HEK293T (cell line): ENCODE data around the gene CRAT.

Source experiments
- CTCF ChIA-PET: fragments of 350-600 bp; formaldehyde crosslinking; extraction: SDS; loops from one replicate; lab custom pipeline; 2021; ENCODE audit warnings: antibody characterized with exemption, inconsistent platforms; lab: Yijun Ruan, JAX
- POLR2A ChIA-PET: fragments of 350-600 bp; formaldehyde crosslinking; extraction: SDS; loops from one replicate; lab custom pipeline; 2020; ENCODE audit warnings: antibody characterized with exemption, inconsistent platforms; lab: Yijun Ruan, JAX
- DNase-seq: peaks from one replicate; pipeline ENCODE4 v3.0.0; 2012; ENCODE audit warnings: mixed read lengths; ENCODE audit errors: extremely low spot score
- ARNT ChIP-seq: fragments of 450-650 bp; IDR thresholded peaks from 2 replicates; pipeline ENCODE4 v1.6.1; 2017; ENCODE audit warnings: mild to moderate bottlenecking
- BHLHE40 ChIP-seq: fragments of 450-650 bp; IDR thresholded peaks from 2 replicates; pipeline ENCODE4 v1.6.1; 2016; ENCODE audit warnings: mild to moderate bottlenecking, moderate library complexity, borderline replicate concordance
- CTBP1 ChIP-seq: fragments of 450-650 bp; IDR thresholded peaks from 2 replicates; pipeline ENCODE4 v1.6.1; 2016; ENCODE audit warnings: borderline replicate concordance
- ELF4 ChIP-seq: fragments of 450-650 bp; IDR thresholded peaks from 2 replicates; pipeline ENCODE4 v1.6.1; 2017; ENCODE audit warnings: antibody characterized with exemption
- FOXA1 ChIP-seq: fragments of 450-650 bp; IDR thresholded peaks from 2 replicates; pipeline ENCODE4 v1.6.1; 2016; ENCODE audit warnings: mild to moderate bottlenecking
- FOXK2 ChIP-seq: fragments of 450-650 bp; IDR thresholded peaks from 2 replicates; pipeline ENCODE4 v1.6.1; 2016; ENCODE audit warnings: mild to moderate bottlenecking
- FOXM1 ChIP-seq: fragments of 450-650 bp; IDR thresholded peaks from 2 replicates; pipeline ENCODE4 v1.6.1; 2017; ENCODE audit warnings: mild to moderate bottlenecking, borderline replicate concordance
- HDGF ChIP-seq: fragments of 450-650 bp; IDR thresholded peaks from 2 replicates; pipeline ENCODE4 v1.6.1; 2017; ENCODE audit warnings: antibody characterized with exemption, borderline replicate concordance
- L3MBTL2 ChIP-seq: fragments of 450-650 bp; conservative IDR thresholded peaks from 2 replicates; pipeline ENCODE4 v1.6.1; 2016; ENCODE audit warnings: mild to moderate bottlenecking
- LEF1 ChIP-seq: fragments of 450-650 bp; IDR thresholded peaks from 2 replicates; pipeline ENCODE4 v1.6.1; 2017; ENCODE audit warnings: mild to moderate bottlenecking, borderline replicate concordance
- NFRKB ChIP-seq: fragments of 450-650 bp; IDR thresholded peaks from 2 replicates; pipeline ENCODE4 v1.6.1; 2016; ENCODE audit warnings: mild to moderate bottlenecking, moderate library complexity
- PKNOX1 ChIP-seq: fragments of 450-650 bp; IDR thresholded peaks from 2 replicates; pipeline ENCODE4 v1.6.1; 2016
- SP1 ChIP-seq: fragments of 450-650 bp; IDR thresholded peaks from 2 replicates; pipeline ENCODE4 v1.6.1; 2017
- SUZ12 ChIP-seq: fragments of 450-650 bp; IDR thresholded peaks from 2 replicates; pipeline ENCODE4 v1.6.1; 2016; ENCODE audit warnings: mild to moderate bottlenecking
- TARDBP ChIP-seq: fragments of 450-650 bp; IDR thresholded peaks from 2 replicates; pipeline ENCODE4 v1.6.1; 2016
- ZNF384 ChIP-seq: fragments of 450-650 bp; IDR thresholded peaks from 2 replicates; pipeline ENCODE4 v1.6.1; 2016

CRAT gene

GRCh38 chr9:129138476-129139232, 28.1 kb upstream of the CRAT start:
- TF ChIP-seq FOXA1 (no peak), SUZ12 (no peak)
- POLR2A ChIA-PET: interaction anchor here (1.8 to 2.6 kb wide), 3 partner anchors 12 to 39 kb away, joined by 5 to 26 read pairs (median 8); partner anchors contain the start of gene IER5L
- DNase-seq: no peak
- CTCF ChIA-PET: interaction anchor here (0.8 to 1.8 kb wide), 10 partner anchors 9 to 486 kb away, joined by 3 to 12 read pairs (median 4); partner anchors contain the start of gene C9orf50

GRCh38 chr9:129138144-129138462, 27.5 kb upstream of the CRAT start:
- POLR2A ChIA-PET: no interaction called here
- CTCF ChIA-PET: interaction anchor here (1.1 to 1.8 kb wide), 4 partner anchors 8 to 487 kb away, joined by 3 to 12 read pairs (median 6); no protein-coding TSS in a partner anchor
- TF ChIP-seq NFRKB (no peak), SUZ12 (no peak), SP1 (no peak), L3MBTL2 (no peak)
- DNase-seq: no peak

- POLR2A ChIA-PET: interaction anchor here (1.4 kb wide), 1 partner anchor 352 kb away, joined by 3 read pairs; no protein-coding TSS in a partner anchor
- no peak for DNase-seq
- TF ChIP-seq FOXA1: no peak
- no peak for TF ChIP-seq TARDBP
- no peak for TF ChIP-seq BHLHE40
- no peak for TF ChIP-seq PKNOX1
- TF ChIP-seq FOXM1: no peak
- TF ChIP-seq L3MBTL2: no peak
- TF ChIP-seq SP1: no peak
- no peak for TF ChIP-seq CTBP1
- TF ChIP-seq SUZ12: no peak
- TF ChIP-seq NFRKB: no peak
- TF ChIP-seq LEF1: no peak
- TF ChIP-seq ARNT: no peak
- no peak for TF ChIP-seq FOXK2
- no peak for TF ChIP-seq ELF4
- TF ChIP-seq HDGF: no peak
- TF ChIP-seq ZNF384: no peak
- CTCF ChIA-PET: interaction anchor here (1.4 to 1.8 kb wide), 3 partner anchors 12 to 487 kb away, joined by 3 to 12 read pairs (median 9); no protein-coding TSS in a partner anchor
Observed at GRCh38 chr9:129137292-129138143, 26.9 kb upstream of the CRAT start.

GRCh38 chr9:129136446-129137035, 25.9 kb upstream of the CRAT start:
- TF ChIP-seq FOXM1: no peak
- TF ChIP-seq SUZ12: no peak
- no peak for TF ChIP-seq ARNT
- ChIA-PET POLR2A (interaction anchor here (1.4 kb wide), 1 partner anchor 353 kb away, joined by 3 read pairs; no protein-coding TSS in a partner anchor), CTCF (no interaction called here)
- DNase-seq: no peak

- ChIA-PET CTCF (interaction anchor here (0.9 kb wide), 1 partner anchor 39 kb away, joined by 7 read pairs; no protein-coding TSS in a partner anchor), POLR2A (no interaction called here)
- TF ChIP-seq BHLHE40 (no peak), FOXK2 (no peak), ZNF384 (no peak), L3MBTL2 (no peak), FOXM1 (no peak)
- no peak for DNase-seq
Observed at GRCh38 chr9:129135476-129135875, 24.9 kb upstream of the CRAT start.

GRCh38 chr9:129133082-129133481, 22.5 kb upstream of the CRAT start:
- no peak for DNase-seq
- ChIA-PET POLR2A (no interaction called here), CTCF (interaction anchor here (0.9 kb wide), 2 partner anchors 10 to 492 kb away, joined by 4 read pairs; no protein-coding TSS in a partner anchor)
- no peak for TF ChIP-seq FOXA1

GRCh38 chr9:129131300-129132145, 20.9 kb upstream of the CRAT start:
- TF ChIP-seq NFRKB (no peak), CTBP1 (no peak), ARNT (no peak), SUZ12 (no peak), FOXA1 (no peak), TARDBP (no peak), LEF1 (no peak), ZNF384 (no peak), BHLHE40 (no peak), PKNOX1 (no peak), L3MBTL2 (no peak)
- POLR2A ChIA-PET: interaction anchor here (0.6 to 1.0 kb wide), 3 partner anchors 39 to 493 kb away, joined by 3 to 4 read pairs (median 3); partner anchors contain the start of gene DOLPP1
- peak; percentile 85 for DNase-seq
- CTCF ChIA-PET: interaction anchor here (0.5 to 1.6 kb wide), 21 partner anchors 9 to 499 kb away, joined by 3 to 17 read pairs (median 4); partner anchors contain the start of genes IER5L and NTMT1
